ENCODE data around the gene VSTM2B. TPM values are rescaled to one million over a fixed set of nuclear protein-coding genes. Genes with fewer than 3 reads are reported as not detected.

Gene VSTM2B
- total RNA-seq, 1 experiment from 2014 or later = not detected

DNA sequence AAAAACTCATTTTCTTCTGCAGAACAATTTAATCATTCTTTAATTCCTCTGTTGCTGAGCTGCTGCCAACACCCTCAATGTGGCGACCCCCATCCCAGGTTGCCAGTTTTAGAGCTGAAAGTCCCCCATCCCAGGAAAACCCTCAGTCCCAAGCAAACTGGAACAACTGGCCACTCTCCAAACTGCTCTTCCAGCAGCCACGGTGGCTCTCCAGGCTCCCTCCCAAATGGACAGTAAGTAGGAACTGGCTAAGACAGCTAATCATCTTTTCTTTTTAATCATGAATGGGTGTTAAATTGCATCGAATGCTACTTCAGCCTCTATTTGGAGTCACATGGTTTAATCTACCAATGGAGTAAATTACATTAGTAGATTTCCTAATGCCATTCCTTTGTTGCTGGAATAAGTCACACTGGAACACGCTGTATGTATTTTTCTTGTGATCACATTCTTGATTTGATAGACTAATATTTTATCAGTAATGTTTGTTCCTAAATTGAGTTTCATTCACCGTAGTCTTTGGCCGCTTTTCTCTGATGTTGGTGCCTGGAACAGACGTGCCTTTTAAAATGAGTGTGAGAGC lies 33.7 kb upstream of the VSTM2B start:
- H2AFZ ChIP-seq = no peak overlapping the region
- no peaks in the 10 kb centered on the region for H3K4me1 ChIP-seq (replicated peaks; ENCODE audit: insufficient read depth)
- ChIA-PET POLR2A (ENCODE audit: unreplicated experiment) (no interaction called here), CTCF (no interaction called here)
- no peaks in the 10 kb centered on the region for H3F3A ChIP-seq (ENCODE audit: insufficient read depth, low read depth)
- intact Hi-C loops (cut with micrococcal nuclease; ENCODE audit: unreplicated experiment) = no loop called here
- no peak for DNase-seq
- BruUV-seq (replicated peaks) = no TSS peak
- H3K9me2 ChIP-seq (ENCODE audit: insufficient read depth) = no peaks in the 10 kb centered on the region
- no peaks in the 10 kb centered on the region for H4K20me1 ChIP-seq (ENCODE audit: insufficient read depth)
- H3K9me3 ChIP-seq (ENCODE audit: insufficient read depth, low read depth) = no peaks in the 10 kb centered on the region
- H3K4me3 ChIP-seq = no peak overlapping the region
- peaks cover 90% of the 10 kb centered on the region for H3K27me3 ChIP-seq (ENCODE audit: insufficient read depth, low read depth)
- no peaks in the 10 kb centered on the region for H3K79me2 ChIP-seq (ENCODE audit: low read depth)
- no peak overlapping the region for H3K27ac ChIP-seq
- H3K36me3 ChIP-seq (ENCODE audit: low read depth) = no peaks in the 10 kb centered on the region
- H3K4me2 ChIP-seq = no peak overlapping the region
- TF ChIP-seq, protein P1, sequence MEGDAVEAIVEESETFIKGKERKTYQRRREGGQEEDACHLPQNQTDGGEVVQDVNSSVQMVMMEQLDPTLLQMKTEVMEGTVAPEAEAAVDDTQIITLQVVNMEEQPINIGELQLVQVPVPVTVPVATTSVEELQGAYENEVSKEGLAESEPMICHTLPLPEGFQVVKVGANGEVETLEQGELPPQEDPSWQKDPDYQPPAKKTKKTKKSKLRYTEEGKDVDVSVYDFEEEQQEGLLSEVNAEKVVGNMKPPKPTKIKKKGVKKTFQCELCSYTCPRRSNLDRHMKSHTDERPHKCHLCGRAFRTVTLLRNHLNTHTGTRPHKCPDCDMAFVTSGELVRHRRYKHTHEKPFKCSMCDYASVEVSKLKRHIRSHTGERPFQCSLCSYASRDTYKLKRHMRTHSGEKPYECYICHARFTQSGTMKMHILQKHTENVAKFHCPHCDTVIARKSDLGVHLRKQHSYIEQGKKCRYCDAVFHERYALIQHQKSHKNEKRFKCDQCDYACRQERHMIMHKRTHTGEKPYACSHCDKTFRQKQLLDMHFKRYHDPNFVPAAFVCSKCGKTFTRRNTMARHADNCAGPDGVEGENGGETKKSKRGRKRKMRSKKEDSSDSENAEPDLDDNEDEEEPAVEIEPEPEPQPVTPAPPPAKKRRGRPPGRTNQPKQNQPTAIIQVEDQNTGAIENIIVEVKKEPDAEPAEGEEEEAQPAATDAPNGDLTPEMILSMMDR (conservative IDR thresholded peaks at IDR 0.05) = no peak
- TF ChIP-seq EZH2 (IDR thresholded peaks at IDR 0.05; ENCODE audit: low read depth) = no peak

DNA sequence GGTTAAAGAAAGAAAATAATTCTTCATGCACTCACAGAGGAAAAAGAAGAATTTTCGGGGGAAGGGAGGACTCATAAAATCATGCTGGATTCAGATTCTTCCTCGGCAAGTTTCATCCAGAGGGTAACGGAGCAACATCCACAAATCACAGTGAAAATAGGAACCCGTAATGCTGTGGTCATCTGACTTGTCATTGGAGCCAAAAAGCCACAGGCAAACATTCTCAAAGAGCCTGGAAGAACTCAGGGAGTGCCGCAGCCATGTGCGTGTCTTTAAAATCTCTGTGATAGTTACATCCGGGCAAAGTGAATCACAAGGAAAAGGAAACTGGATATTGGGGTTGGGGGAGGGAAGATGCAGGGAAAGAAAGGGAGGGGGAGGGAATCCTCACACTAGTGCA lies 33.0 kb upstream of the VSTM2B start:
- no peaks in the 10 kb centered on the region for H3K36me3 ChIP-seq (ENCODE audit: low read depth)
- H3K27me3 ChIP-seq (ENCODE audit: insufficient read depth, low read depth) = peaks cover 90% of the 10 kb centered on the region
- H3K9me3 ChIP-seq (ENCODE audit: insufficient read depth, low read depth) = no peaks in the 10 kb centered on the region
- no peaks in the 10 kb centered on the region for H3K9me2 ChIP-seq (ENCODE audit: insufficient read depth)
- no peak overlapping the region for H3K4me3 ChIP-seq
- no peak overlapping the region for H2AFZ ChIP-seq
- H3K4me2 ChIP-seq = no peak overlapping the region
- intact Hi-C loops (cut with micrococcal nuclease; ENCODE audit: unreplicated experiment) = no loop called here
- no peak for DNase-seq
- no TSS peak for BruUV-seq (replicated peaks)
- H3F3A ChIP-seq (ENCODE audit: insufficient read depth, low read depth) = no peaks in the 10 kb centered on the region
- POLR2A ChIA-PET (ENCODE audit: unreplicated experiment) = no interaction called here
- CTCF ChIA-PET = no interaction called here
- H3K27ac ChIP-seq = no peak overlapping the region
- H4K20me1 ChIP-seq (ENCODE audit: insufficient read depth) = no peaks in the 10 kb centered on the region
- H3K79me2 ChIP-seq (ENCODE audit: low read depth) = no peaks in the 10 kb centered on the region
- no peaks in the 10 kb centered on the region for H3K4me1 ChIP-seq (replicated peaks; ENCODE audit: insufficient read depth)
- no peak for TF ChIP-seq EZH2 (IDR thresholded peaks at IDR 0.05; ENCODE audit: low read depth)
- TF ChIP-seq, protein P1 (conservative IDR thresholded peaks at IDR 0.05) = no peak

DNA sequence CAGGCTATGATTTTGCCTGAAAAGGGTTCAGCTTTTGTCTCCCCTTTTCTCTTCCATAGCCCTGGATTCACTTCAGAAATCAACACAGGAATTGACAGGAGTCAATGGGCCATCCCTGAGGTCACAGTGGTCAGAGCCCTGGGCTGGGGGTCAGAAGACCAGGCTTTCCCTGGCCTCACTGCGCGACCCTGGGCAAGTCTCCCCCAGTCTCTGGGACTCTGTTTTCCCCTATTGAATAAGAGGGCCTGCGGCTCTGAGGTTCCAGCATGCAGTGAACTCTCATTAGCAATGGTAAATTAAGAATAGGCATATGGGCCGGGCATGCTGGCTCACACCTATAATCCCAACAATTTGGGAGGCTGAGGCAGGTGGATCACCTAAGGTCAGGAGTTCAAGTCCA lies 30.7 kb upstream of the VSTM2B start:
- Histone ChIP-seq H2AFZ (no peak overlapping the region), H3K36me3 (ENCODE audit: low read depth) (no peaks in the 10 kb centered on the region), H3K9me2 (ENCODE audit: insufficient read depth) (no peaks in the 10 kb centered on the region), H4K20me1 (ENCODE audit: insufficient read depth) (no peaks in the 10 kb centered on the region), H3K27me3 (ENCODE audit: insufficient read depth, low read depth) (peaks cover 90% of the 10 kb centered on the region), H3K9me3 (ENCODE audit: insufficient read depth, low read depth) (no peaks in the 10 kb centered on the region), H3K4me1 (replicated peaks; ENCODE audit: insufficient read depth) (no peaks in the 10 kb centered on the region), H3K4me2 (no peak overlapping the region), H3K4me3 (no peak overlapping the region), H3K79me2 (ENCODE audit: low read depth) (no peaks in the 10 kb centered on the region), H3K27ac (no peak overlapping the region), H3F3A (ENCODE audit: insufficient read depth, low read depth) (no peaks in the 10 kb centered on the region)
- intact Hi-C loops (cut with micrococcal nuclease; ENCODE audit: unreplicated experiment) = no loop called here
- no peak for DNase-seq
- no TSS peak for BruUV-seq (replicated peaks)
- TF ChIP-seq, protein P1 (conservative IDR thresholded peaks at IDR 0.05) = no peak
- no peak for TF ChIP-seq EZH2 (IDR thresholded peaks at IDR 0.05; ENCODE audit: low read depth)
- CTCF ChIA-PET = no interaction called here
- POLR2A ChIA-PET (ENCODE audit: unreplicated experiment) = no interaction called here
